Renal pelvis (tissue), 4 donors: ENCODE data around the gene ADARB2. TPM values are rescaled to one million over a fixed set of nuclear protein-coding genes. Genes with fewer than 3 reads are reported as not detected.
"Not testable (repeated sequence)": the region's sequence is repeated elsewhere in the genome, so short reads cannot be mapped to it uniquely, and the experiment has no call there.

Source experiments
- DNase-seq: peaks from one replicate; pipeline ENCODE4 v3.0.0-alpha.2; 2013
- polyA plus RNA-seq, 3 donors: library from polyadenylated mRNA; unstranded; fragments of 120-200 nt; gene quantifications; one replicate each; pipeline ENCODE4 v1.2.1, GENCODE V29; 2013; ENCODE audit not compliant: insufficient read length in 3 of 3

Gene ADARB2
- polyA plus RNA-seq, 3 donors: 0.62 to 3.0 (median 1.1) TPM

DNA sequence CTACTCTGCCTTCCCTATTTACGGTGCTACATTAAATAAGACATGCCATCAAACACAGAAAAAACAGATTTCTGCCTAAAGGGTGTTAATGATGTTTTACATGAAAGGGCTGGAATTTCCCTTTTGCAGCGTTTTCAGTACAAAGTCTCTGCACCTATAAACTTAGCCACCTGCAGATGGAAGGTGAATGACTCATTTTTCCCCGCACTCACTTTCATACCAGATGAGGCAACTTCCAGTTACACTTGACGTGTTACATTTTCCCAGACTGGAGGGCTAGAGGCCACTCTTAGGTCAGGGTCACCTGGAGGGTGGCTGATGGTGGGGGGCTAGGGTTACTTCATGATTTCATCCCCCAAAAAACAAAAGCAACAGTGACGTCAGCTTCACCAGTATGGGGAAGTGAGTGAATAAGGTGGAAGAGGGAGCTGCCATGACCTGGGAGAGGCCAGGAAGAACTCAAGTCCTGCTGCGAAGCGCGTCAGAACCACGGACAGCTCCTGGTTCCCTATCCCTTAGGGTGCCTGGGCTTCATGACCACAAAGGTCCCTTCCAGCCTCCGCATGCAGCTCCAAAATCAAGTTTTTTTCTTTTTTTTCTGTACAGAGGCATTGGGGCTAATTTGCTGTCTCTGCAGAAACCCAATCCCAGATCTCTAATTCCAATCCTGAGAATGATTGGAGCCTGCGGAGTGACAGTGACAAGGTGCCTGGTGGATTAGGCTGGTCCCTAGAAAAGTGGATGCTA lies 94.0 kb downstream of the ADARB2 start:
- peak; percentile 74 for DNase-seq

DNA sequence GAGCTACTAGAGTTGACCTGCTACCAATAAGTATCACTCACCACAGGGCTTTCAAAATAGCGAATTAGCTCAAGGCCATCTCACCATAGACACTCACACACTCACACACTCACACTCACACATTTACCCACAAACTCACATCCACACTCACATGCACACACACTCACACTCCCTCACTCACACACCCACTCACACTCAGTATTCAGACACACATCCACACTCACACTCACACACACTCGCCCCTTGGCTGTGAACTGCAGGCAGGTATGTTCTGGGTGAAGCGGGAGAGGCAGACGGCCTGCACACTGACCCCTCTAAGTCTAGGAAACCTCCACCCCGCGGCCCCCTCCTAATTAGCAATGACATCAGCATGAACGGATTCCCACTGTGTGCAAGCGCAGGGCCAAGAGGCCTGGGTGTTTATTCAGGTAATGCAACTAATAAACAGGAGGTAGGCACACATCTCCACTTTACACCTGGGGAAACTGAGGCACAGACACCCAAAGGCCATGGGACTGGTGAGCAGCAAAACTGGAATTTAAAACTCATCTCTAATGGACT lies 94.6 kb downstream of the ADARB2 start:
- no peak for DNase-seq

DNA sequence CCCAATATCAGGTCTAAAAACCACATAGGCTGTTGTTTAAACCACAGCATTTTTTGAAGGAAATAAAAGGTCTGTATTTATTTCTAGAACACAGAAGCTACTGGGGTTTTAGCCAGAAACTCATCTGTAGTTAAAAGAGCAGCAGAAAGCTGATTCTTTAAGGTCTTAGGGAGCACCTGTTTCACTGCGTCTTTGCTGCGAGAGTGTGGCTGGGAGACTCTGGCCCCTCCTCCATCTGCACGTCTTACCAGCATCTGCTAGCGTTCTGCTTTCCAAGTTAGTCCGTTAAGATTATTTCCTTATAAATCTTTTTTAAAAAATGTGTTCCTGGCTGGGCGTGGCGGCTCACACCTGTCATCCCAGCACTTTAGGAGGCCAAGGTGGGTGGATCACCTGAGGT lies 95.9 kb downstream of the ADARB2 start:
- DNase-seq: no peak

DNA sequence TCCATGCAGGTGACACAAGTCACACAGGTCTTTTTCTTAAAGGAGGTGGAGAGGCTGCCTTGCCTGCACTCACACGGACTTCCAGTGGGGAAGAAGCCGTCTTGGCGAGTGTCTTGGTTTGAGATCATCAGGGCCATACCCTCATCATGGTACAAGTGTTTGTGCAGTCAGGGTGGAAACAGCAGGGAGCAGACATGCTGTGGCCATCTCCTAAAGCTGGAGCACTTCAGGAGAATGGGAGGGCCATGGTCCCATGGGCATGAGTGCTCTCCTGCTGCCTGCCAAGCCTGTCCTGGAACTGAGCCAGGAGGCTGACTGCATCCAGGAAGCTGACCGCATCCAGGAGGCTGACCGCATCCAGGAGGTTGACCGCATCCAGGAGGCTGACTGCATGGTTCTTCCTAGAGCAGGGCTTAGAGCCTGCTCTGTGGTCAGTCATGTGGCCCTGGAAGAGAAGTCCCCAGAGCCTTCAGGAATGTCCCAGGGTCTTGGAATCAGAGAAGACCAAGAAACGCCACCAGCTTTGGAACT lies 98.4 kb downstream of the ADARB2 start:
- DNase-seq: no peak

DNA sequence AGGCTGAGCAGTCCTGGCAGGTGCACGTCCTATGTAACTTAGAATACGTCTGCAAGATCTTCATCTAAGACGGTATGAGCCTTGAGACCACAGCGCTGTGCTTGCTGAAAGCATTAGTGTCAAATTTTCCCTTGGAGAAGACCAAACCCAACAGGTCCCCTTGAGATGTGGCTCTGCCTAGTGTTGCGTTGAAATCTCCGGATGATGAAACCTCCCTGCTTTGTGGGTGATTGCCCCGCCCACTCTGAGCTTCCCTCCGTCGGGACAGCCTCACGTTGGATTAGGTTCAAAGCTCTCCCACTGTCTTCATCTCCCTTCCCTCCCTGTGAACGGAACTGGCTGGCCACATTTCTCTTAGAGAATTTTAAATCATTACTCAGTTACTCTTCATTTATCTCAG lies 102.0 kb downstream of the ADARB2 start:
- no peak for DNase-seq

- DNase-seq: no peak
Observed at GRCh38 chr10:1634239-1634638, 103.1 kb downstream of the ADARB2 start.

DNA sequence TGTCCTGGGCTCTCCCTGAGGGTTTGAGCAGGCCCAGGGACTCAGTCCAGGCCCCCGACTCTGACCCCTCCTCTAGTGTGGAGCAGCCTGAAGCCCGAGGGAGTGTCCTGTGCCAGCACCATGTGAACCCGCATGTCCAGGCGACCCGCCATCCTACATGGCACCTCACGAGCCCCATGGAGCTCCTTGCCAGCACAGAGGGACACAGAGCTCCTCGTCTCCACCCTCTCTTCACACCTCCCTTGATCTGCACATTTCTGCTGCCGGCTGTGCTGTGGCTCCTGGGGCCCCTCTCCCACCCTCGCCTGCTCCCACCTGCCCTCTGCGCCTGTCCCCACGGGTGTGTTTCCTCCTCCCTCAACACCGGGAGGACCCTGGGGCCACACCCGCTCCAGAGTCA lies 103.5 kb downstream of the ADARB2 start:
- no peak for DNase-seq

- no peak for DNase-seq
Observed at GRCh38 chr10:1632596-1632995, 104.7 kb downstream of the ADARB2 start.

DNA sequence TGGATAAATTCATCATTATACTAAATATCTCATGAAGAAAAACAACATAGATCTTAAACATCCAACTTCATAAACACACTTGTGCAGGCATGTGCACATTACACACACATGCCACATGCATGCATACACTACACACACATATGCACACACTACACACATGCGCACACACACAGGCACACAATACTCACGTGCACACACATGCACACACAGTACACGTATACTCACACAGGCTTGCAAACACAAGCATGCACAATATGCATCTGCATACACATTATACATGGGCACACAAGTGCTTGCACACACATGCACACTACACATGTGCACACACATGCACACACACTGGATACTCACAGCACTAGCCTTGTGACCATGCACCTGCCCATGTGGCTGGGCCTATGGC lies 105.2 kb downstream of the ADARB2 start:
- DNase-seq: no peak

DNA sequence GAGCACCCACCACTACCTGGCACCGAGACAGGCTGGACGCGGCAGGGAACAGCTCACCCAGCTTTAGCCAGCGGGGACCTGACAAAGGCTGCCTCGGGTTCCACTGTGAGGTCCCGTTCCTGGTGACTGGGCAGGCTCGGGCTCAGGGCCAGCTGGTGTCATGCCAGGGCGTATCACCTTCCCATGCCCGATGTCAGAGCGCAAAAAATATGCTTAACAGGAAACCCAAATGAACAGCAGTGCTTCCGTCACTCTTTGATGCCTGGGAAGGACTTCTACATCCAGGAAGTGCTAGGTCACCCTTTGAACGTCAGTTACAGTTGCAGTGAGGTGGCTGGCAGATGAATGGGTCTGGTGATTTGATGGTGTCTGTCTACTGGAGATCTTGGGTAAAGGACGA lies 106.0 kb downstream of the ADARB2 start:
- no peak for DNase-seq

- DNase-seq: no peak
Observed at GRCh38 chr10:1630304-1630703, 107.0 kb downstream of the ADARB2 start.

GRCh38 chr10:1629326-1630198 lies 107.8 kb downstream of the ADARB2 start:
- no peak for DNase-seq

DNA sequence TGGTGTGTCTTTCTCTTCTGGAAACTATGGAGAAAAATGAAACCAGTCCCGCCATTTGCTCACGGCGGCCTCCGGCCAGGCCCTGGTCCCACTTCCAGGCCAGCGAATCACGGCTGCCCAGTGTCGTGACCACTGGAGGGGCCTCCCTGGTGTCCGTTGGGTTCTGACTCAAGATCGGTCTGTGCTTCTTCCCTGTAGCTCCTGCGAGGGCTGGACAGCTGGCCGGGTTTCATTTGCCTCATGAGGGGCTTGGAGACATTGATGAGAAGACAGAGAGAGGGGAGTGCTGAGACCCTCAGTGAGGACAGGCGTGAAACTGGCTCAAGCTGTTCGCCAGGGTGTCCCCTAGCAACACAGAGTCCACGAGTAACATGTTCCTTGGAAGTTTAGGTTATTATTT lies 108.6 kb downstream of the ADARB2 start:
- no peak for DNase-seq

DNA sequence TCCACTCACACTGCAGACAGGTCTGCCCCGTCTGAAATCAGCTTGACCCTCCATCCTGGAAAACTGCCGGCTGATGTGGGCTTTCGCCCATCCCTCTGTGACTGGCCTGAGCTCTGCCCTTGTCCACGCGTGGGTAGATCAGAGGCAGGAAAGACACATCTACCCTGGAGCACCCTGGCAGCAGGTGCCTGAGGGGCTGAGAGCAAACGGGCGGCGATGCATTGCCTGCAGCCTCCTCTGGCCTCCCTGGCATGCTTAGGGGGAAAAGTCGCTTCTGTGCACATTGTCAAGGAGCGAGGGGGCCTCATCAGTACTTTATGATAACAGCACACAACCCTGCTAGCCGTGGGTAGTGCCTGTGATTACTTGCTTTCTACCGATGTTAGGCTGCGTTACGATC lies 109.4 kb downstream of the ADARB2 start:
- no peak for DNase-seq

- no peak for DNase-seq
Observed at GRCh38 chr10:1626835-1627234, 110.5 kb downstream of the ADARB2 start.

GRCh38 chr10:1626410-1626809 lies 110.9 kb downstream of the ADARB2 start:
- DNase-seq: no peak

- DNase-seq: no peak
Observed at GRCh38 chr10:1625731-1626130, 111.6 kb downstream of the ADARB2 start.

GRCh38 chr10:1625079-1625478 lies 112.2 kb downstream of the ADARB2 start:
- no peak for DNase-seq

DNA sequence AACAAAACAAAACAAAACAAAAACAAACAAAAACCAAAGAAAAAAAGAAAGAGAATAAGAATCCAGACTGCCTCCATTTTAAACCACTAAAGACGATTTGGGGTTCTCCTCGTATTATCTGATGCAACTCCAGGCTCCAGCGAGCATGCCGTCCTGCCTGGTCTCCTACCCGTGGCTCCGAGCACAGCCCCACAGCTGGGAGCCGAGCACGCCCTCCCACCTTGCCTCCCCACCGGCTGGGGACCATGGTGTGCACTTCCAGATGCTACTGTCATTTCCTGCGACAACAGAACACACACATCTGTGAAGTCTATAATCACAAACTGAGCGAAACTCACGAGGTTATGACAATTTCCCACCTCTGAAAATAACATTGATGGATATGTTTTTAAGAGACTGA lies 113.1 kb downstream of the ADARB2 start:
- DNase-seq: no peak

DNA sequence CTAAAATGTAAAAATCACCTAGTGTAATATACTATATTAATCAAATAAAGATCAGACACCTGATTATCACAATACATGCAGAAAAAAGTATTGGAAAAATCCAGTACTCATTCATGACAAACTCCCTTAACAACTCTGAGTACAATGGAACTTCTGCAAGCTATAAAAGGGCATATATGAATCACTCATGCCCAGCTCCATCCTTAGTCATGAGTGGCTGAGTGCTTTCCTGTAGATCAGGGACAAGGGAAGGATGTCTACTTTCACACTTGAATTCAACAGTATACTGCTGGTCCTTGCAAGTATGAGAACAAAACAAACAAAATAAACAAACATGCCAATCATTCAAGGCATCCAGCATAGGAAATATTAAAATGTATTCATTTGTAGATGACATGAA lies 116.5 kb downstream of the ADARB2 start:
- DNase-seq: no peak

- not testable (repeated sequence) for DNase-seq
Observed at GRCh38 chr10:1617376-1618317, 119.7 kb downstream of the ADARB2 start.

DNA sequence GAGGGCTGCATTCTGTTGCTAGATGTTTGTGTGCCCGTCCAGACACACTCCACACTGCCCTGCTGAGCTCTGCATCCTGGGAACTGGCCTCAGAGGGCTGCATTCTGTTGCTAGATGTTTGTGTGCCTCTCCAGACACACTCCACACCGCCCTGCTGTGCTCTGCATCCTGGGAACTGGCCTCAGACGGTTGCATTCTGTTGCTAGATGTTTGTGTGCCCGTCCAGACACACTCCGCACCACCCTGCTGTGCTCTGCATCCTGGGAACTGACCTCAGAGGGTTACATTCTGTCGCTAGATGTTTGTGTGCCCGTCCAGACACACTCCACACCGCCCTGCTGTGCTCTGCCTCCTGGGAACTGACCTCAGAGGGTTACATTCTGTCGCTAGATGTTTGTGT lies 120.6 kb downstream of the ADARB2 start:
- not testable (repeated sequence) for DNase-seq
